H1 (cell line): ENCODE results near the gene SCUBE2. TPM values are rescaled to one million over a fixed set of nuclear protein-coding genes. Genes with fewer than 3 reads are reported as not detected.

Experiments used
- CTCF ChIA-PET: fragments of 300-600 bp; sonication (Branson Sonifier 250); formaldehyde crosslinking; loops from one replicate; lab custom pipeline; 2021; ENCODE audit not compliant: partially characterized antibody; lab: Charles Lee
- POLR2A ChIA-PET: fragments of 300-600 bp; sonication (Branson Sonifier 250); formaldehyde crosslinking; loops from one replicate; lab custom pipeline; 2021; ENCODE audit warnings: inconsistent platforms; ENCODE audit not compliant: partially characterized antibody; lab: Charles Lee
- DNase-seq, 2 experiments: peaks; one replicate each; pipeline versions ENCODE4 v3.0.0 to v3.0.0-alpha.2; 2010 to 2022; ENCODE audit warnings: low spot score in 2 of 2, low read depth in 1 of 2, mixed read lengths in 1 of 2
- FAIRE-seq: peaks from 2 replicates; lab custom pipeline; 2011; peaks lifted over from hg19 to GRCh38; lab: Jason Lieb, UNC
- H2AFZ ChIP-seq: 2 replicates; pipeline ENCODE4 v1.8.1; 2012; ENCODE audit warnings: low read length, inconsistent platforms
- H2AK5ac ChIP-seq: 2 replicates; pipeline ENCODE4 v1.6.1; 2013; ENCODE audit warnings: low read depth, low read length
- H2BK120ac ChIP-seq: replicated peaks from 2 replicates; pipeline ENCODE3; 2013; ENCODE audit warnings: low read depth, low read length, inconsistent platforms
- H2BK12ac ChIP-seq: 2 replicates; pipeline ENCODE4 v1.6.1; 2013; ENCODE audit warnings: low read depth, low read length
- H2BK15ac ChIP-seq: 2 replicates; pipeline ENCODE4 v1.6.1; 2013; ENCODE audit warnings: low read length
- H2BK20ac ChIP-seq: 2 replicates; pipeline ENCODE4 v1.6.1; 2013; ENCODE audit warnings: low read length
- H2BK5ac ChIP-seq: 2 replicates; pipeline ENCODE4 v1.6.1; 2013; ENCODE audit warnings: low read depth, low read length
- H3K14ac ChIP-seq: 2 replicates; pipeline ENCODE4 v1.6.1; 2013; ENCODE audit warnings: inconsistent platforms; ENCODE audit not compliant: insufficient read length
- H3K18ac ChIP-seq: 2 replicates; pipeline ENCODE4 v1.6.1; 2013; ENCODE audit warnings: low read length; ENCODE audit errors: extremely low read depth
- H3K23ac ChIP-seq: 2 replicates; pipeline ENCODE4 v1.6.1; 2013; ENCODE audit warnings: inconsistent platforms; ENCODE audit not compliant: insufficient read length
- H3K23me2 ChIP-seq: 2 replicates; pipeline ENCODE4 v1.6.1; 2013; ENCODE audit warnings: low read depth, low read length
- H3K27ac ChIP-seq: 2 replicates; pipeline ENCODE4 v1.6.1; 2011; ENCODE audit warnings: low read depth, low read length, inconsistent platforms
- H3K27me3 ChIP-seq, 4 experiments: replicated peaks in 1 of 4; 1 replicate in 1 of 4; 2 replicates in 3 of 4; pipeline versions ENCODE4 v1.6.1 to v1.8.1; 2011 to 2013; ENCODE audit warnings: low read length in 3 of 4, mild to moderate bottlenecking in 3 of 4, inconsistent platforms in 2 of 4, mixed read lengths in 2 of 4, moderate library complexity in 1 of 4; ENCODE audit not compliant: control insufficient read depth in 3 of 4, insufficient read depth in 3 of 4; ENCODE audit errors: extremely low read depth in 1 of 4
- H3K36me3 ChIP-seq, 4 experiments: 2 replicates each; pipeline versions ENCODE4 v1.6.1 to v1.8.1; 2011 to 2013; ENCODE audit warnings: mild to moderate bottlenecking in 4 of 4, low read length in 3 of 4, moderate library complexity in 2 of 4, control low read depth in 1 of 4, inconsistent platforms in 1 of 4; ENCODE audit not compliant: insufficient read depth in 4 of 4, control insufficient read depth in 2 of 4
- H3K4ac ChIP-seq: replicated peaks from 2 replicates; pipeline ENCODE3; 2013; ENCODE audit warnings: low read length, low read depth, mixed read lengths, inconsistent platforms; ENCODE audit not compliant: insufficient read length
- H3K4me1 ChIP-seq, 4 experiments: replicated peaks in 1 of 4; 1 replicate in 1 of 4; 2 replicates in 3 of 4; pipeline versions ENCODE4 v1.6.1 to v1.8.1; 2011 to 2013; ENCODE audit warnings: low read length in 3 of 4, inconsistent platforms in 2 of 4, mixed read lengths in 1 of 4; ENCODE audit not compliant: insufficient read depth in 4 of 4, control insufficient read depth in 3 of 4
- H3K4me2 ChIP-seq, 2 experiments: 2 replicates each; pipeline versions ENCODE4 v1.6.1 to v1.8.1; 2011 to 2013; ENCODE audit warnings: low read depth in 2 of 2, low read length in 2 of 2, control low read depth in 1 of 2, inconsistent platforms in 1 of 2, mild to moderate bottlenecking in 1 of 2; ENCODE audit not compliant: insufficient read depth in 1 of 2
- H3K4me3 ChIP-seq, 4 experiments: fragments of 200-600, 300-600 bp in 1 of 4; sonication (generic), shearing (Covaris generic), sonication (Bioruptor Twin) in 1 of 4; 2 replicates each; pipeline versions ENCODE4 v1.5.1 to v1.8.1; 2011 to 2016; ENCODE audit warnings: low read length in 4 of 4, low read depth in 3 of 4, control low read depth in 2 of 4, inconsistent platforms in 2 of 4, mild to moderate bottlenecking in 2 of 4, mixed read lengths in 1 of 4, moderate library complexity in 1 of 4; ENCODE audit not compliant: insufficient read depth in 2 of 4; ENCODE audit errors: extremely low read depth in 1 of 4
- H3K56ac ChIP-seq: replicated peaks from 2 replicates; pipeline ENCODE3; 2013; ENCODE audit warnings: low read depth, mild to moderate bottlenecking, mixed read lengths, low read length, inconsistent platforms; ENCODE audit not compliant: insufficient read length
- H3K79me1 ChIP-seq: 2 replicates; pipeline ENCODE4 v1.6.1; 2013; ENCODE audit warnings: low read depth, low read length, control low read depth
- H3K79me2 ChIP-seq, 2 experiments: 2 replicates each; pipeline versions ENCODE4 v1.6.1 to v1.8.1; 2012 to 2013; ENCODE audit warnings: low read length in 2 of 2, mild to moderate bottlenecking in 2 of 2, inconsistent platforms in 1 of 2; ENCODE audit not compliant: insufficient read depth in 2 of 2, control insufficient read depth in 1 of 2
- H3K9ac ChIP-seq, 4 experiments: replicated peaks in 1 of 4; 1 replicate in 1 of 4; 2 replicates in 3 of 4; pipeline versions ENCODE4 v1.6.1 to v1.8.1; 2011 to 2013; ENCODE audit warnings: low read depth in 3 of 4, low read length in 3 of 4, control low read depth in 2 of 4, mild to moderate bottlenecking in 2 of 4, moderate library complexity in 2 of 4, inconsistent platforms in 1 of 4; ENCODE audit errors: extremely low read depth in 1 of 4
- H3K9me3 ChIP-seq, 2 experiments: 2 replicates each; pipeline versions ENCODE4 v1.6.1 to v1.8.1; 2012 to 2013; ENCODE audit warnings: mild to moderate bottlenecking in 2 of 2, moderate library complexity in 2 of 2, control low read depth in 1 of 2, inconsistent platforms in 1 of 2, low read depth in 1 of 2, low read length in 1 of 2, mixed read lengths in 1 of 2; ENCODE audit not compliant: insufficient read depth in 2 of 2
- H4K20me1 ChIP-seq, 2 experiments: replicated peaks in 1 of 2; 2 replicates each; pipeline versions ENCODE3 to v1.8.1; 2011 to 2013; ENCODE audit warnings: inconsistent platforms in 2 of 2, low read length in 2 of 2, mild to moderate bottlenecking in 1 of 2; ENCODE audit not compliant: insufficient read depth in 2 of 2, control insufficient read depth in 1 of 2
- H4K5ac ChIP-seq: 2 replicates; pipeline ENCODE4 v1.6.1; 2013; ENCODE audit warnings: low read length, low read depth, mixed read lengths, inconsistent platforms; ENCODE audit not compliant: insufficient read length
- H4K8ac ChIP-seq: 2 replicates; pipeline ENCODE4 v1.8.0; 2013; ENCODE audit warnings: mild to moderate bottlenecking, moderate library complexity, low read length, inconsistent platforms; ENCODE audit not compliant: insufficient read depth; ENCODE audit errors: extremely low read depth
- H4K91ac ChIP-seq: replicated peaks from 2 replicates; pipeline ENCODE3; 2013; ENCODE audit warnings: low read length, mixed read lengths, inconsistent platforms; ENCODE audit not compliant: insufficient read length
- BACH1 ChIP-seq: IDR thresholded peaks from 2 replicates; pipeline ENCODE4 v1.6.1; 2012; ENCODE audit warnings: low read length, improper control_type of control experiment
- CBX8 ChIP-seq: fragments of 300-800, 300-1000 bp; sonication (generic); IDR thresholded peaks from 2 replicates; pipeline ENCODE4 v1.7.1; 2016; ENCODE audit warnings: low read depth, low read length, borderline replicate concordance
- CHD1 ChIP-seq: IDR thresholded peaks from 2 replicates; pipeline ENCODE4 v1.6.1; 2012; ENCODE audit warnings: low read depth, low read length, improper control_type of control experiment
- CTBP2 ChIP-seq: IDR thresholded peaks from 2 replicates; pipeline ENCODE4 v1.7.0; 2011; ENCODE audit warnings: borderline replicate concordance, mild to moderate bottlenecking, moderate library complexity, mixed read lengths, low read length; ENCODE audit not compliant: insufficient read depth, insufficient read length
- EGR1 ChIP-seq: IDR thresholded peaks from 2 replicates; pipeline ENCODE4 v1.6.1; 2011; ENCODE audit warnings: low read depth, low read length, borderline replicate concordance
- HDAC6 ChIP-seq: IDR thresholded peaks from one replicate; pipeline ENCODE4 v1.7.1; 2012; ENCODE audit warnings: low read depth, mild to moderate bottlenecking, inconsistent platforms, low read length, moderate library complexity
- JUND ChIP-seq: IDR thresholded peaks from 2 replicates; pipeline ENCODE4 v1.6.1; 2011; ENCODE audit warnings: mild to moderate bottlenecking, improper control_type of control experiment, low read length
- KDM1A ChIP-seq: fragments of 200-600, 300-600 bp; sonication (generic); IDR thresholded peaks from 2 replicates; pipeline ENCODE4 v1.7.1; 2016; ENCODE audit warnings: mild to moderate bottlenecking, low read length, borderline replicate concordance
- TBP ChIP-seq: IDR thresholded peaks from 2 replicates; pipeline ENCODE4 v1.6.1; 2011; ENCODE audit warnings: low read depth, low read length, improper control_type of control experiment
- WGBS, 2 experiments: shearing (Covaris generic) in 1 of 2; methylation state at CpG; one replicate each; pipeline versions ENCODE4 v1.1.6 to v1.1.7; 2013 to 2015; ENCODE audit warnings: low lambda C conversion rate in 2 of 2, mixed read lengths in 2 of 2, inconsistent platforms in 1 of 2, low coverage in 1 of 2, missing lambda C conversion rate in 1 of 2; ENCODE audit not compliant: insufficient replicate concordance in 2 of 2, insufficient coverage in 1 of 2, insufficient read length in 1 of 2; ENCODE audit errors: extremely low coverage in 1 of 2, missing lambda C conversion rate in 1 of 2; 5-methylcytosine and 5-hydroxymethylcytosine counted together
- polyA plus RNA-seq, 7 experiments: library from polyadenylated mRNA; depleted of rRNA in 3 of 7; stranded (reverse) in 5 of 7; unstranded in 2 of 7; fragments of >200 nt in 5 of 7; fragments of 200-250 nt in 2 of 7; gene quantifications; 1 replicate in 5 of 7; 2 replicates in 1 of 7; 4 replicates in 1 of 7; pipeline versions ENCODE4 v1.2.1 to v1.2.3, GENCODE V29; 2011 to 2013; ENCODE audit warnings: missing spikeins in 2 of 7, mixed read lengths in 2 of 7
- total RNA-seq: library from RNA; stranded (reverse); fragmentation: NEBNext Ultra II Directional; extraction: Animal tissue kit (Norgen Biotek cat#: 25700); gene quantifications from 2 replicates; pipeline ENCODE4 v1.2.1, GENCODE V29; 2021

SCUBE2 gene
- total and polyA plus RNA-seq, 2 of the 8 experiments (the other 6 are each of a cell fraction or from before 2014, with no cell fraction given): 0.29 to 1.2 TPM

DNA sequence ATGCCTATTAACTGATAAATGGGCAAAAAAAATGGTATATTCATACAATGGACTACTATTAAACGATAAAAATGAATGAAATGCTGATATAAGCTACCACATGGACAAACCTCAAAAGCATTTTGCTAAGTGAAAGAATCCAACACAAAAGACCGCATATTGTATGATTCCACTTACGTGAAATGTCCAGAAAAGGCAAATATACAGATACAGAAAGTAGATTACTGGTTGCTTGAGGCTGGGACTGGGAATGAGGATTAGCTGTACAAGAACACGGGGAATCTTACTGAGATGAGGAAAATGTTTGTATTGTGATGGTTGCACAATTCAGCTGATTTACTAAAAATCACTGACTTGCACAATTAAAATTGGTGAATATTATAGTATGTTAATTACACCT is 8.8 kb downstream of the SCUBE2 start:
- Histone ChIP-seq H4K91ac (no peak overlapping the region), H2BK120ac (no peak overlapping the region), H2BK5ac (no peak overlapping the region), H3K9ac (no peak overlapping the region), H4K8ac (no peak overlapping the region), H3K56ac (no peak overlapping the region), H3K4me3 (no peak overlapping the region), H3K27me3 (no peaks in the 10 kb centered on the region), H3K14ac (no peak overlapping the region), H2BK20ac (no peak overlapping the region), H3K9me3 (no peaks in the 10 kb centered on the region), H2AFZ (no peak overlapping the region), H3K79me2 (no peaks in the 10 kb centered on the region), H3K27ac (no peak overlapping the region), H4K5ac (no peak overlapping the region), H4K20me1 (no peaks in the 10 kb centered on the region), H2BK12ac (no peak overlapping the region), H3K23ac (no peak overlapping the region), H3K36me3 (no peaks in the 10 kb centered on the region), H2AK5ac (no peak overlapping the region), H3K18ac (no peak overlapping the region), H3K4me2 (no peak overlapping the region), H3K23me2 (no peaks in the 10 kb centered on the region), H3K4ac (no peak overlapping the region), H3K79me1 (no peaks in the 10 kb centered on the region), H2BK15ac (no peak overlapping the region), H3K4me1 (no peaks in the 10 kb centered on the region; a peak in 1 of 7 replicates)
- ChIA-PET CTCF (interaction anchor here (0.8 to 1.9 kb wide), 3 partner anchors 13 to 65 kb away, joined by 3 to 8 read pairs (median 3); no protein-coding TSS in a partner anchor), POLR2A (no interaction called here)
- no peak for FAIRE-seq
- 88% methylated on average over 4 of the region's 4 CpGs; no CpG with 5 or more reads in 1 of the 2 experiments for WGBS, 2 experiments
- DNase-seq: no peak
- no peak for TF ChIP-seq BACH1
- TF ChIP-seq KDM1A: no peak
- TF ChIP-seq EGR1: no peak
- no peak for TF ChIP-seq TBP
- no peak for TF ChIP-seq CBX8
- TF ChIP-seq JUND: no peak
- no peak for TF ChIP-seq CHD1
- TF ChIP-seq CTBP2: no peak
- no peak for TF ChIP-seq HDAC6
